LNCaP clone FGC (cell line): ENCODE results near the gene KIF2A.

ENCODE experiments used
- DNase-seq: peaks from one replicate; pipeline ENCODE4 v3.0.0-alpha.2; 2011; ENCODE audit warnings: low read depth
- H3K4me3 ChIP-seq: 2 replicates; pipeline ENCODE4 v1.5.1; 2011; ENCODE audit warnings: mild to moderate bottlenecking, low read depth, low read length, control low read depth
- TF ChIP-seq, protein P1 (sequence below): IDR thresholded peaks from 2 replicates; pipeline ENCODE4 v1.5.1; 2012; ENCODE audit warnings: mild to moderate bottlenecking; ENCODE audit not compliant: control insufficient read depth, insufficient read depth; ENCODE audit errors: extremely low read depth

Gene KIF2A

DNA sequence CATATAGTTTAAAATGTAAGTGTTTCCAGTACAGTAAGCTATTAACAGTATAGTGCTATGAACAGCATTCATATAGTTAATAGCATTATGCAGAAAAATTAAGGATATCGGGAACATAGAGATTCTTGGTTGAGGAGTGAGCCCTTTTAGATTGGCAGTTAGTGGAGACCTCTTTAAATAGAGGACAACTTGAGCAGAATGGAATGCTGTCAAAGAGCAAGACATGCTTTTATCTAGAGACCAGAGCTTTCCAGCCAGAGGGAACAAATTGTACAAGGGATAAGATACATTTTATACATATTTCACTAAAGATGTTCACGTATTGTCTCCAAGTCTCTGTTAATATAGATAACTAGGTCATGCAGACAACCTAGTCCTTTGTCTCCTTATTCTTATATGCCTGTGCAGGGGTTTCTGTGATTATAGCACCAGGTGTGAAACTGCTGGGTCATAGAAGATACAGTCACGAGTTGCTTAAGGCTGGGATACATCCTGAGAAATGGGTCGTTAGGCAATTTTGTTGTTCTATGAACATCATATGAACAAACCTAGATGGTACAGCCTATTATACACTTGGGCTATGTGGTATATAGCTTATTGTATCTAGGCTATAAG, 112.6 kb downstream of the KIF2A start:
- no peak overlapping the region for H3K4me3 ChIP-seq
- DNase-seq = no peak
- TF ChIP-seq, protein P1, sequence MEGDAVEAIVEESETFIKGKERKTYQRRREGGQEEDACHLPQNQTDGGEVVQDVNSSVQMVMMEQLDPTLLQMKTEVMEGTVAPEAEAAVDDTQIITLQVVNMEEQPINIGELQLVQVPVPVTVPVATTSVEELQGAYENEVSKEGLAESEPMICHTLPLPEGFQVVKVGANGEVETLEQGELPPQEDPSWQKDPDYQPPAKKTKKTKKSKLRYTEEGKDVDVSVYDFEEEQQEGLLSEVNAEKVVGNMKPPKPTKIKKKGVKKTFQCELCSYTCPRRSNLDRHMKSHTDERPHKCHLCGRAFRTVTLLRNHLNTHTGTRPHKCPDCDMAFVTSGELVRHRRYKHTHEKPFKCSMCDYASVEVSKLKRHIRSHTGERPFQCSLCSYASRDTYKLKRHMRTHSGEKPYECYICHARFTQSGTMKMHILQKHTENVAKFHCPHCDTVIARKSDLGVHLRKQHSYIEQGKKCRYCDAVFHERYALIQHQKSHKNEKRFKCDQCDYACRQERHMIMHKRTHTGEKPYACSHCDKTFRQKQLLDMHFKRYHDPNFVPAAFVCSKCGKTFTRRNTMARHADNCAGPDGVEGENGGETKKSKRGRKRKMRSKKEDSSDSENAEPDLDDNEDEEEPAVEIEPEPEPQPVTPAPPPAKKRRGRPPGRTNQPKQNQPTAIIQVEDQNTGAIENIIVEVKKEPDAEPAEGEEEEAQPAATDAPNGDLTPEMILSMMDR = no peak

DNA sequence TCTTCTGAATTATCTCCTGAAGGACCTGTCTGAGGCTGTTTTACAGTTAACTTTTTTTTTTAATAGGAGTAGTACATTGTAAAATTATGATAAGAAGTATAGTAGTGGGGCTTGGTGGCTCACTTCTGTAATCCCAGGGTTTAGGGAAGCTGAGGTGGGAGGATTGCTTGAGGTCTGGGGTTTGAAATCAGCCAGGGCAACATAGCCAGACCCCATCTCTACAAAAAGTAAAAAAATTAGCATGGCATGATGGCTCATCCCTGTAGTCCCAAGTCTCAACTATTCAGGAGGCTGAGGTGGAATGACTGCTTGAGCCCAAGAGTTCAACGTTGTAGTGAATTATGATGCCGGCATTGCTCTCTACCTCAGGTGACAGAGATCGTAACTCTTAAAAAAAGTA, 113.6 kb downstream of the KIF2A start:
- no peak overlapping the region for H3K4me3 ChIP-seq
- TF ChIP-seq, protein P1 = no peak
- no peak for DNase-seq

DNA sequence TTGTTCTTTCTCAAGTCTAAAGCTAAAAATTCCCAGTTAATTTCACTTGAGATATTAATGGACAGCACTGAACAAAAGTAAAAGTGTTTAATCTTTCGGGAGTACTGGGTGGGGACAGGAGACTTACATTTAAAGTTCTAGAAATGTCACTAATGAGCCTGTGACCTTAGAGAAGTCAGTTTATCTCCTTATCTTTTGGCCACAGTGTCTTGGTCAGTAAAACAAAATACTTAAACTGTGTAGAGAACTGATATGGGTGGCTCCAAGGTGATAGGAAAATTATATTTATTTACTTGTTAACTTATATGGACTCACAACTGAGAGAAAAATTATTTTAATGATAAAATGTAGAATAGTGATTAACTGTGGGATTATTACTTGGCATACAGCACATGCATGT, 115.4 kb downstream of the KIF2A start:
- no peak for DNase-seq
- TF ChIP-seq, protein P1 = no peak
- no peak overlapping the region for H3K4me3 ChIP-seq

DNA sequence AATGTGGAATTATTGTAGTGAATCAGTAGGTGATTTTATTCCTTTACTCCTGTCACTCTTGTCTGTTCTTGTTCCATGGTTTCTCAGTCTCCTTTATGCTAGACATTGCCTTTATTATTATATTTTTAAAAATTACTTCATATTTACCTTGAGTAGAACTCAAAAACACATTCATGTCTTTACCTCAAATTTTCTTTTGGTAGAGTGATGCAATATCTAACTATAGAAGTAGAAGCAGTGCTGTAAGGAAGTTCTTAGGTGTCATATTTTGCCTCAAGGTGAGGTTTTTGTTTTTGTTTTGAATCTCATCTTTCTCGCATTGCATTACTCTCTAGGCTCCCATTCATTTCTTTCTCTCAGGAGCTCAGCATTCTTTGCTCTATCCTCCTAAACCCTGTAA, 118.8 kb downstream of the KIF2A start:
- TF ChIP-seq, protein P1 = no peak
- no peak for DNase-seq
- no peak overlapping the region for H3K4me3 ChIP-seq

DNA sequence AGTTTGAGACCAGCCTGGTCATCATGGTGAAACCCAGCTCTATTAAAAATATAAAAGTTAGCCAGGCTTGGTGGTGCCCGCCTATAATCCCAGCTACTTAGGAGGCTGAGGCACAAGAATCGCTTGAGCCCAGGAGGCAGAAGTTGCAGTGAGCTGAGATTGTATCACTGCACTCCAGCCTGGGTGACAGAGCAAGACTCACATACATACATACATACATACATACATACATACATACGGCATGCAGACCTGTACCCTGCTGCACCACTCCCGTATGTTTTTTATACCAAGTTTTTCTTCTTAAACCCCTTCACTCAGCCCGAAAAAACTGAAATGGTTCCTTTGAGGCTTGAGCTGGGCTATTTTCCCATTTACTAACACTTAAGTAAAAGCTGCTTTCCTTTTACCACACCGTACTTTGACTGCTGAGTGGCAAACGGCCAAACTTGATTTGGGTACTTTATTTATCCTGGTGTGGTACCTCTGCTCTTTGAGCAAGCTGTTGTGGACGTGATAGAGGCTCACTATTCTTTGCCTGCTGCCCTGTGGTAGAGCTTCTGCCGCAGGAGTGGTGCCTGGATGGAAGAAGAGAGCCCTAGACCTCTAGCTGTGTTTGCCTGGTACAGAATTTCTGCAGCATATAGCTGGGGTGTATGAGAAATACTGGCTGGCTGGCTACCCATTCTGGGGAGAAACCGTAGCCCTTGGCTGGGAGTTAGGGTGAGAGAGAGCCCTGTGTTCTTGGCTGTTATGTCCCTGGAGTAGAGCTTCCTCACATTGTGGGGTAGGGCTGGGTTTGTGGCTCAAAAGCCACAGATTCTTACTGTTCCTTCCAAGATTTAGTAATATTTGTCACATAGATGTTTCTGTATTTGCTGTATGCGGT, 126.0 kb downstream of the KIF2A start:
- no peak for DNase-seq
- H3K4me3 ChIP-seq = no peak overlapping the region
- TF ChIP-seq, protein P1 = no peak

DNA sequence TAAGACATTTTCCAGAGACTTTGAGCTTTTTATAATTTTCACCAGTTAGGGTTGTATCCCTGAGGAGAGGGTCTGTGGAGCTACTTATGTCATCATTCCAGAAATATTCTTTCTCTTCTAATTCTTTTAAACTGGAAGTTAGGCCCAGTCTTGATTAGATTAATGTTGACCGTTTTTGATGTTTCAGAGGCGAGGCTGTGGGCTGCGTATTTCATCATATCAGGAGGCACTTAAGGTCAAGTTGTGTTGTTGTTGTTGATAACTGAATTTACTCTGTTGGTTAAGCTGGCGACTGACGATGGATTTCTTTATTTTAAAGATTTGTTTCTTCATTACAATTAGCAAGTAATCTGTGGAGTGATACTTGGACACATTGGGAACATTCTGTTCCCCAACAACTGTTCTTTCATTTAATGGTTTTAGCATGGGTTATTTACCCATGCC, 126.6 kb downstream of the KIF2A start:
- TF ChIP-seq, protein P1 = no peak
- DNase-seq = no peak
- H3K4me3 ChIP-seq = no peak overlapping the region
